A204.1 (cell line): ENCODE data around the gene METTL16.
"Not testable (repeated sequence)": the region's sequence is repeated elsewhere in the genome, so short reads cannot be mapped to it uniquely, and the experiment has no call there.

Experiments used
- FAIRE-seq: peaks from 2 replicates; lab custom pipeline; 2012; peaks lifted over from hg19 to GRCh38; lab: Jason Lieb, UNC

Gene METTL16

GRCh38 chr17:2502871-2503580 is 8.7 kb downstream of the METTL16 start:
- FAIRE-seq = no peak

GRCh38 chr17:2500446-2500845 is 11.2 kb downstream of the METTL16 start:
- FAIRE-seq = no peak

DNA sequence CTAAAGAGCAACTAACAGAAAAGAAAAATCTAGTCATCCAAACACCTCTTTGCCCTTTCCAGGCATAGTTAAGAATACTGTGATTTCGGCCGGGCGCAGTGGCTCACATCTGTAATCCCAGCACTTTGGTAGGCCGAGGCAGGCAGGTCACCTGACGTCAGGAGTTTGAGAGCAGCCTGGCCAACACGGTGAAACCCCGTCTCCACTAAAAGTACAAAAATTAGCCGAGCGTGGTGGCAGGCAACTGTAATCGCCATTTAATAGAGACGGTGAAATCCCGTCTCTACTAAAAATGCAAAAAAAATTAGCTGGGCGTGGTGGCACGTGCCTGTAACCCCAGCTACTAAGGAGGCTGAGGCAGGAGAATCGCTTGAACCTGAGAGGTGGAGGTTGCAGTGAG is 22.4 kb downstream of the METTL16 start:
- not testable (repeated sequence) for FAIRE-seq

GRCh38 chr17:2487306-2487705 is 24.4 kb downstream of the METTL16 start:
- no peak for FAIRE-seq

- not testable (repeated sequence) for FAIRE-seq
Observed at GRCh38 chr17:2486709-2487108, 25.0 kb downstream of the METTL16 start.

- no peak for FAIRE-seq
Observed at GRCh38 chr17:2485970-2486369, 25.7 kb downstream of the METTL16 start.

- FAIRE-seq = no peak
Observed at GRCh38 chr17:2485543-2485942, 26.1 kb downstream of the METTL16 start.

GRCh38 chr17:2484876-2485275 is 26.8 kb downstream of the METTL16 start:
- FAIRE-seq = no peak

- no peak for FAIRE-seq
Observed at GRCh38 chr17:2483084-2483483, 28.6 kb downstream of the METTL16 start.

GRCh38 chr17:2482218-2482617 is 29.5 kb downstream of the METTL16 start:
- FAIRE-seq = no peak

GRCh38 chr17:2481760-2482159 is 29.9 kb downstream of the METTL16 start:
- FAIRE-seq = no peak

GRCh38 chr17:2478458-2478857 is 33.2 kb downstream of the METTL16 start:
- FAIRE-seq = no peak

GRCh38 chr17:2475056-2475455 is 36.6 kb downstream of the METTL16 start:
- FAIRE-seq = no peak

- no peak for FAIRE-seq
Observed at GRCh38 chr17:2474371-2474770, 37.3 kb downstream of the METTL16 start.

DNA sequence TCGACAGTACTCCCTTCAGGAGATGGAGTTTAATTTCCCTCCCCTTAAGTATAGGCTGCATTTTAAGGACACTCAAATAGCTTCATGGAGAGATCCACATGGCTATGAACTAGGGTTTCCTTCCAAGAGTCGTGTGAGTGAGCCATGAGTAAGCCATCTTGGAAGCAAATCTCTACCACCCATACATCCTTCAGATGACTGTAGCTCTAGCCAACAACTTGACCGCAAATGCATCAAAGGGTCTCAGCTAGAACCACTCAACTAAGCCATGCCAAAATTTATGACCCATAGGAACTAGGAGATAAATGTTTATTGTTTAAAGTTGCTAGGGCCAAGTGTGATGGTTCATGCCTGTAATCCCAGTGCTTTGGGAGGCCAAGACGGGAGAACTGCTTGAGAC is 43.4 kb downstream of the METTL16 start:
- no peak for FAIRE-seq

- no peak for FAIRE-seq
Observed at GRCh38 chr17:2466931-2467330, 44.8 kb downstream of the METTL16 start.

GRCh38 chr17:2462481-2462880 is 49.2 kb downstream of the METTL16 start:
- FAIRE-seq = no peak

DNA sequence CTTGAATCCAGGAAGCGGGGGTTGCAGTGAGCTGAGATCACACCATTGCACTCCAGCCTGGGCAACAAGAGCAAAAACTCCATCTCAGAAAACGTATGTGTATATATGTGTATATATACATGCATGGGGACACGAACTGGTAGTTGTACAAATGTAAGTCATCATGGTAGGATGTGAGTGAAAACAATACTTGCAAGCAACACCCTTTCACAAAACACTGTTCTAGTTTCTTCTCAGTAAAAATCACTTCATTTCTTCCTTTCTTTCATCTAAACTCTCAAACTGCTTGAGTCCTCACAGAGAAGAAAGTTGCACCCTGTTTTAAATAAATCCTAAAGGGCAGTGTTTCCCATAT is 51.8 kb downstream of the METTL16 start:
- FAIRE-seq = no peak

- no peak for FAIRE-seq
Observed at GRCh38 chr17:2457913-2458312, 53.8 kb downstream of the METTL16 start.

DNA sequence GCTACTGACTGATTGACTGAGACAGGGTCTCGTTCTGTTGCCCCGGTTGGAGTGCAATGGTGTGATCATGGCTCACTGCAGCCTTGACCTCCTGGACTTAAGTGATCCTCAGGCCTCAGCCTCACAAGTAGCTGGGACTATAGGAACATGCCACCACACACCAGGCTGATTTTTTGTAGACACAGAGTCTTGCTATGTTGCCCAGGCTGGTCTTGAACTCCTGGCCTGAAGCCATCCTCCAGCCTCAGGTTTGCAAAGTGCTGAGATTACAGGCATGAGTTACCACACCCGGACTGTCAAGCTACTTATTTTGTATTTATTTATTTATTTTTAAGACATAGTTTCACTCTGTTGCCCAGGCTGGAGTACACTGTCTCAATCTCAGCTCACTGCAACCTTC is 55.2 kb downstream of the METTL16 start:
- FAIRE-seq = no peak

GRCh38 chr17:2455956-2456355 is 55.7 kb downstream of the METTL16 start:
- FAIRE-seq = no peak

GRCh38 chr17:2453866-2454265 is 57.8 kb downstream of the METTL16 start:
- no peak for FAIRE-seq

DNA sequence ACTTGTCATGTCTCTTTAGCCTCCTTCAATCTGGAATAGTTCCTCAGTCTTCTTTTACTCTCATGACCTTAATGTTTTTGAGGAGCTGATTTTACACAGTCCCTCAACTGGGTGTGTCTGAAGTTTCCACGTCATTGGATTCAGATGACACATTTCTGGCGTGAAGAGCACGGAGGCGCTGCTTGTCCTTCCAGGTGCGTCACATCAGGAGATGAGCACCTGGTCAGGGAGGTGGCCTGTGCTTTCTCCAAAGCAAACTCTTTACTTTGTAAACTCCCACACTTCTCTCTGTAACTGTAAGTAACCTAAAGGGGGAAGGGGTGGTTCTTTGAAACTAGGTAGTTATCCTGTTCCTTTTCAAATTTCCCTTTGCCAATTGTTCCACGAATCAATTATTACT is 58.4 kb downstream of the METTL16 start:
- FAIRE-seq = no peak

DNA sequence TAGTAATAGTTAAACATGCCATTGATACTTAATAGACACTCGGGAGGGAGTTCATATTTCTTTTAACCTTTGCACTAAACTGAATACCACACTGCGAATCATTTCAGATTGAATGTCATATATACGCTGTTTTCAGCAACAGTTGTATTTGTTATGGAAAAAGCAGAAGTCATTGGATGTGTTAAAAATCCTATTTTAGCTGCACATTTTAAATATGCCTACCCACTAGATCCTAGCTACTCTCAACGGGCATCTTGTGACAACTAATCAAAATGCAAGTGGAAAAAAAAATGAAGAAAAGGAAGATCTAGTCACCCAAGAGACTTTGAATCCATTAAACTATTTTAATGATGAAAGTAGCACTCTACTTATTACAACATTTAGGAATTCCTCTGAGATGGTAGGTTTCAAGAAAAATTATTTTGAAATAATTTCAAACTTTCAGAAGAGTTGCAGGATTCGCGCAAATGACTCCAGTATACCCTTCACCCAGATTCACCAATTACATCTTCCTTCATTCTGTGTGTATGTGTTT is 59.4 kb downstream of the METTL16 start:
- FAIRE-seq = no peak
